MM.1S (cell line): Measurements from ENCODE around the gene SLC9C1.
A peak's percentile ranks its signal among the peaks of the same experiment; 100 is the strongest.

Source experiments
- DNase-seq: peaks from one replicate; pipeline ENCODE4 v3.0.0-alpha.2; 2015
- H2AFZ ChIP-seq: fragments of 300-600 bp; sonication (generic); 2 replicates; pipeline ENCODE4 v1.6.0; 2016; ENCODE audit warnings: antibody characterized with exemption, low read length
- H3F3A ChIP-seq: fragments of 300-600 bp; sonication (generic); 2 replicates; pipeline ENCODE4 v1.6.1; 2016; ENCODE audit warnings: mild to moderate bottlenecking, antibody characterized with exemption, low read length, moderate library complexity, mixed read lengths; ENCODE audit not compliant: insufficient read depth
- H3K27ac ChIP-seq: fragments of 300-600 bp; sonication (generic); 2 replicates; pipeline ENCODE4 v1.5.1; 2016; ENCODE audit warnings: mild to moderate bottlenecking, low read length
- H3K27me3 ChIP-seq: fragments of 300-600 bp; sonication (generic); replicated peaks from 2 replicates; pipeline ENCODE4 v1.6.0; 2016; ENCODE audit warnings: low read length; ENCODE audit not compliant: insufficient read depth
- H3K36me3 ChIP-seq: fragments of 300-600 bp; sonication (generic); replicated peaks from 2 replicates; pipeline ENCODE4 v1.6.1; 2016; ENCODE audit warnings: mild to moderate bottlenecking, low read length, mixed read lengths; ENCODE audit not compliant: insufficient read depth
- H3K4me1 ChIP-seq: fragments of 300-600 bp; sonication (generic); 2 replicates; pipeline ENCODE4 v1.6.1; 2016; ENCODE audit warnings: low read length, mixed read lengths
- H3K4me2 ChIP-seq: fragments of 300-600 bp; sonication (generic); 2 replicates; pipeline ENCODE4 v1.6.0; 2016; ENCODE audit warnings: low read depth, low read length
- H3K4me3 ChIP-seq: fragments of 300-600 bp; sonication (generic); 2 replicates; pipeline ENCODE4 v1.5.1; 2016; ENCODE audit warnings: low read length, mixed read lengths
- H3K79me2 ChIP-seq: fragments of 300-600 bp; sonication (generic); 2 replicates; pipeline ENCODE4 v1.6.1; 2016; ENCODE audit warnings: mixed run types, low read length, mixed read lengths
- H3K9ac ChIP-seq: fragments of 300-600 bp; sonication (generic); 2 replicates; pipeline ENCODE4 v1.6.1; 2016; ENCODE audit warnings: low read length, mixed read lengths
- H3K9me2 ChIP-seq: fragments of 300-600 bp; sonication (generic); replicated peaks from 2 replicates; pipeline ENCODE4 v1.6.1; 2016; ENCODE audit warnings: mild to moderate bottlenecking, low read length, mixed read lengths; ENCODE audit not compliant: insufficient read depth
- H3K9me3 ChIP-seq: fragments of 300-600 bp; sonication (generic); replicated peaks from 2 replicates; pipeline ENCODE4 v1.6.1; 2016; ENCODE audit warnings: mild to moderate bottlenecking, low read length, mixed read lengths; ENCODE audit not compliant: insufficient read depth
- H4K20me1 ChIP-seq: fragments of 300-600 bp; sonication (generic); 2 replicates; pipeline ENCODE4 v1.6.1; 2016; ENCODE audit warnings: mild to moderate bottlenecking, low read length, moderate library complexity, mixed read lengths; ENCODE audit not compliant: insufficient read depth
- EZH2 ChIP-seq: fragments of 300-600 bp; sonication (generic); optimal IDR thresholded peaks from 2 replicates; pipeline ENCODE3; 2017; ENCODE audit warnings: low read depth, mild to moderate bottlenecking, antibody characterized with exemption, low read length, mixed read lengths
- EZH2phosphoT487 ChIP-seq: fragments of 300-600 bp; sonication (generic); IDR thresholded peaks from 2 replicates; pipeline ENCODE4 v1.6.1; 2018; ENCODE audit warnings: antibody characterized with exemption, low read length
- TF ChIP-seq, protein P1 (sequence below): fragments of 300-600 bp; sonication (generic); IDR thresholded peaks from 2 replicates; pipeline ENCODE4 v1.5.1; 2016; ENCODE audit warnings: antibody characterized with exemption, low read length, mixed read lengths

SLC9C1 gene

DNA sequence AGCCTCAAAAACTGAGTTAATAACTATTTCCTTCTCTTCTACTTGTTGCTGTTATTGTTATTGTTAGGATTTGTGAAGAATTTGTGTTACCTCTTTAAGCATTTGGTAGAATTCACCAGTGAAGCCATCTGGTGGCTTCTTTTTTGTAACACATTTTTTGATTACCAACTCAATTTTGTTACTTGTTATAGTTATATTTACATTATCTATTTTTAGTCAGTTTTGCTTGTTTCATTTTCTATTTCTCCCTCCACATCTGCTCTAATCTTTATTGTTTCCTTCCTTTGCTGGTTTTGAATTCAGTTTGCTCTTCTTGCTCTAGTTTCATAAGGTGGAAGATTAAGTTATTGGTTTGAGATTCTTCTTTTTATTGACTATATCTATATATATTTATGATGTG lies 3.7 kb upstream of the SLC9C1 start:
- H3K36me3 ChIP-seq = no peaks in the 10 kb centered on the region
- H3K4me3 ChIP-seq = peak overlapping the region; percentile 58
- H3K4me2 ChIP-seq = peak overlapping the region; percentile 78
- peak overlapping the region; percentile 68 for H2AFZ ChIP-seq
- no peaks in the 10 kb centered on the region for H3K9me2 ChIP-seq
- H3F3A ChIP-seq = peaks cover 32% of the 10 kb centered on the region
- no peaks in the 10 kb centered on the region for H3K79me2 ChIP-seq
- peaks cover 60% of the 10 kb centered on the region for H3K4me1 ChIP-seq
- H3K9me3 ChIP-seq = no peaks in the 10 kb centered on the region
- no peak for TF ChIP-seq EZH2phosphoT487
- TF ChIP-seq, protein P1, sequence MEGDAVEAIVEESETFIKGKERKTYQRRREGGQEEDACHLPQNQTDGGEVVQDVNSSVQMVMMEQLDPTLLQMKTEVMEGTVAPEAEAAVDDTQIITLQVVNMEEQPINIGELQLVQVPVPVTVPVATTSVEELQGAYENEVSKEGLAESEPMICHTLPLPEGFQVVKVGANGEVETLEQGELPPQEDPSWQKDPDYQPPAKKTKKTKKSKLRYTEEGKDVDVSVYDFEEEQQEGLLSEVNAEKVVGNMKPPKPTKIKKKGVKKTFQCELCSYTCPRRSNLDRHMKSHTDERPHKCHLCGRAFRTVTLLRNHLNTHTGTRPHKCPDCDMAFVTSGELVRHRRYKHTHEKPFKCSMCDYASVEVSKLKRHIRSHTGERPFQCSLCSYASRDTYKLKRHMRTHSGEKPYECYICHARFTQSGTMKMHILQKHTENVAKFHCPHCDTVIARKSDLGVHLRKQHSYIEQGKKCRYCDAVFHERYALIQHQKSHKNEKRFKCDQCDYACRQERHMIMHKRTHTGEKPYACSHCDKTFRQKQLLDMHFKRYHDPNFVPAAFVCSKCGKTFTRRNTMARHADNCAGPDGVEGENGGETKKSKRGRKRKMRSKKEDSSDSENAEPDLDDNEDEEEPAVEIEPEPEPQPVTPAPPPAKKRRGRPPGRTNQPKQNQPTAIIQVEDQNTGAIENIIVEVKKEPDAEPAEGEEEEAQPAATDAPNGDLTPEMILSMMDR = peak; percentile 31
- no peak for TF ChIP-seq EZH2
- H3K9ac ChIP-seq = peak overlapping the region; percentile 69
- no peaks in the 10 kb centered on the region for H3K27me3 ChIP-seq
- peak; percentile 85 for DNase-seq
- no peaks in the 10 kb centered on the region for H4K20me1 ChIP-seq
- H3K27ac ChIP-seq = peak overlapping the region; percentile 95

DNA sequence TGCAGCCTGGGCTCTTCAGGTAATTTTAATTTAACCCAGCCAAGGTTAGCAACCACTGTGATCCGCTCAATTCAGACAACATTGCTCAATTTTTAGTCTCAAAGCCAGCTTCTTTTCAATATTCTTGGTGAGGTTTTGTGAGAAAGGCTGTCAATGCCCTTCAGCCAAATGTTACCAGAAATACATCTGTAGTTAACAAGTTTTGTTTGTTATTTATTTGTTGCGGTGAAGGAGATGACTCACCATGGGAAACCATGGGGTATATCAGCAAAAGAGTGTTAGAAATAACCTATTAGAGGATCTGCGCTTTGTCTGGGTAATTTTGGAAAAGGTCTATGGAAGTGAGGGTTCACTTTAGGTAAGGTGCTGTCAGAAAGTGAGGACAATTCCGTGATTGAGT lies 5.0 kb downstream of the SLC9C1 start:
- TF ChIP-seq EZH2phosphoT487 (no peak), EZH2 (no peak)
- TF ChIP-seq, protein P1 = no peak
- H3K27ac ChIP-seq = no peak overlapping the region
- no peaks in the 10 kb centered on the region for H3K9me3 ChIP-seq
- H3K9me2 ChIP-seq = no peaks in the 10 kb centered on the region
- H2AFZ ChIP-seq = no peak overlapping the region
- H3K27me3 ChIP-seq = no peaks in the 10 kb centered on the region
- no peaks in the 10 kb centered on the region for H3K79me2 ChIP-seq
- no peak overlapping the region for H3K9ac ChIP-seq
- H3K36me3 ChIP-seq = no peaks in the 10 kb centered on the region
- H3K4me1 ChIP-seq = peaks cover 6% of the 10 kb centered on the region
- no peak overlapping the region for H3K4me2 ChIP-seq
- peaks cover 5% of the 10 kb centered on the region; the same call in 1 of the 2 replicates for H3F3A ChIP-seq
- DNase-seq = no peak
- H4K20me1 ChIP-seq = no peaks in the 10 kb centered on the region
- no peak overlapping the region for H3K4me3 ChIP-seq

- Histone ChIP-seq H3K9me2 (no peaks in the 10 kb centered on the region), H3K4me2 (no peak overlapping the region), H2AFZ (no peak overlapping the region), H3K79me2 (no peaks in the 10 kb centered on the region), H3F3A (no peaks in the 10 kb centered on the region), H3K9me3 (no peaks in the 10 kb centered on the region), H3K4me1 (no peaks in the 10 kb centered on the region; the same call in 1 of the 2 replicates), H3K27me3 (no peaks in the 10 kb centered on the region), H3K9ac (no peak overlapping the region), H3K36me3 (no peaks in the 10 kb centered on the region), H4K20me1 (no peaks in the 10 kb centered on the region), H3K27ac (no peak overlapping the region), H3K4me3 (no peak overlapping the region)
- TF ChIP-seq, protein P1 = no peak
- TF ChIP-seq EZH2phosphoT487 (no peak), EZH2 (no peak)
- DNase-seq = no peak
Measured at GRCh38 chr3:112280266-112280665, 13.8 kb downstream of the SLC9C1 start.
